IMR-90 (cell line): ENCODE data around the gene SLC16A1. TPM values are rescaled to one million over a fixed set of nuclear protein-coding genes. Genes with fewer than 3 reads are reported as not detected.

ENCODE experiments used
- ATAC-seq: fragments of 200-7000 bp; cut with Tn5 transposase; 2 replicates; pipeline ENCODE4 v1.9.1; 2020; ENCODE audit warnings: low read depth, mild to moderate bottlenecking, moderate library complexity
- BruUV-seq: library from RNA; stranded (reverse); fragments of 400-500 nt; replicated peaks from 2 replicates; lab custom pipeline; 2021; lab: Mats Ljungman, UMichigan
- CTCF ChIA-PET: fragments of 300-600 bp; formaldehyde crosslinking; extraction: SDS; loops from one replicate; lab custom pipeline; 2021; ENCODE audit warnings: antibody characterized with exemption; lab: Yijun Ruan, JAX
- POLR2A ChIA-PET: fragments of 300-600 bp; sonication (Branson Sonifier 250); formaldehyde crosslinking; loops from one replicate; lab custom pipeline; 2022; ENCODE audit warnings: antibody characterized with exemption; ENCODE audit not compliant: unreplicated experiment; lab: Charles Lee
- DNase-seq: peaks from one replicate; pipeline ENCODE4 v3.0.0; 2013
- H2AFZ ChIP-seq: replicated peaks from 2 replicates; pipeline ENCODE3; 2013; ENCODE audit warnings: low read length, mild to moderate bottlenecking; ENCODE audit not compliant: poor library complexity
- H2AK5ac ChIP-seq: 2 replicates; pipeline ENCODE4 v1.6.1; 2013; ENCODE audit warnings: low read depth, low read length, inconsistent platforms
- H2AK9ac ChIP-seq: replicated peaks from 2 replicates; pipeline ENCODE3; 2013; ENCODE audit warnings: mild to moderate bottlenecking, low read depth, low read length, moderate library complexity; ENCODE audit not compliant: poor library complexity
- H2BK120ac ChIP-seq: 2 replicates; pipeline ENCODE4 v1.6.1; 2013; ENCODE audit warnings: low read depth, low read length, inconsistent platforms
- H2BK15ac ChIP-seq: 3 replicates; pipeline ENCODE4 v1.6.1; 2013; ENCODE audit warnings: low read depth, low read length, inconsistent platforms
- H2BK20ac ChIP-seq: 2 replicates; pipeline ENCODE4 v1.6.1; 2013; ENCODE audit warnings: low read depth, mild to moderate bottlenecking, inconsistent platforms, low read length, moderate library complexity
- H2BK5ac ChIP-seq: 2 replicates; pipeline ENCODE4 v1.6.1; 2013; ENCODE audit warnings: mild to moderate bottlenecking, low read depth, low read length, inconsistent platforms; ENCODE audit not compliant: poor library complexity, severe bottlenecking
- H3K14ac ChIP-seq: replicated peaks from 2 replicates; pipeline ENCODE4 v1.6.1; 2013; ENCODE audit warnings: low read depth, low read length, inconsistent platforms
- H3K18ac ChIP-seq: 2 replicates; pipeline ENCODE4 v1.6.1; 2013; ENCODE audit warnings: low read depth, low read length, control low read depth
- H3K23ac ChIP-seq: 2 replicates; pipeline ENCODE4 v1.6.1; 2013; ENCODE audit warnings: low read depth, low read length, inconsistent platforms
- H3K27ac ChIP-seq: 2 replicates; pipeline ENCODE4 v1.5.1; 2013; ENCODE audit warnings: mild to moderate bottlenecking, control low read depth, low read length; ENCODE audit not compliant: insufficient read depth
- H3K27me3 ChIP-seq: 2 replicates; pipeline ENCODE4 v1.6.1; 2013; ENCODE audit warnings: low read length; ENCODE audit not compliant: control insufficient read depth, insufficient read depth
- H3K36me3 ChIP-seq: 2 replicates; pipeline ENCODE4 v1.6.1; 2013; ENCODE audit warnings: low read length, mixed read lengths; ENCODE audit not compliant: control insufficient read depth, insufficient read depth
- H3K4ac ChIP-seq: 2 replicates; pipeline ENCODE4 v1.6.1; 2013; ENCODE audit warnings: low read depth, low read length, inconsistent platforms
- H3K4me1 ChIP-seq: 2 replicates; pipeline ENCODE4 v1.6.1; 2013; ENCODE audit warnings: low read length, mixed read lengths; ENCODE audit not compliant: control insufficient read depth, insufficient read depth
- H3K4me2 ChIP-seq: 2 replicates; pipeline ENCODE4 v1.6.1; 2013; ENCODE audit warnings: low read depth, mild to moderate bottlenecking, control low read depth, low read length, moderate library complexity
- H3K4me3 ChIP-seq: 2 replicates; pipeline ENCODE4 v1.5.1; 2013; ENCODE audit warnings: low read depth, mild to moderate bottlenecking, control low read depth, low read length, moderate library complexity; ENCODE audit not compliant: insufficient read depth
- H3K56ac ChIP-seq: 2 replicates; pipeline ENCODE4 v1.6.1; 2013; ENCODE audit warnings: low read length, inconsistent platforms; ENCODE audit not compliant: insufficient read depth; ENCODE audit errors: extremely low read depth
- H3K79me1 ChIP-seq, 2 experiments: 2 replicates each; pipeline ENCODE4 v1.6.1; 2013; ENCODE audit warnings: low read length in 2 of 2, inconsistent platforms in 1 of 2, low read depth in 1 of 2
- H3K9ac ChIP-seq: 2 replicates; pipeline ENCODE4 v1.6.1; 2013; ENCODE audit warnings: low read depth, low read length, control low read depth
- H3K9me1 ChIP-seq: 2 replicates; pipeline ENCODE4 v1.6.1; 2013; ENCODE audit warnings: low read length, inconsistent platforms; ENCODE audit not compliant: insufficient read depth
- H3K9me3 ChIP-seq: 2 replicates; pipeline ENCODE4 v1.6.1; 2013; ENCODE audit warnings: low read length; ENCODE audit not compliant: control insufficient read depth, insufficient read depth
- H4K20me1 ChIP-seq: 2 replicates; pipeline ENCODE4 v1.6.1; 2013; ENCODE audit warnings: low read length, inconsistent platforms; ENCODE audit not compliant: insufficient read depth
- H4K5ac ChIP-seq: 2 replicates; pipeline ENCODE4 v1.6.1; 2013; ENCODE audit warnings: mild to moderate bottlenecking, low read depth, low read length, control low read depth
- H4K8ac ChIP-seq, 2 experiments: 2 replicates each; pipeline ENCODE4 v1.6.1; 2013; ENCODE audit warnings: low read depth in 2 of 2, low read length in 2 of 2, control low read depth in 1 of 2, inconsistent platforms in 1 of 2
- H4K91ac ChIP-seq: 2 replicates; pipeline ENCODE4 v1.6.1; 2013; ENCODE audit warnings: low read depth, low read length, inconsistent platforms; ENCODE audit not compliant: insufficient read depth
- BHLHE40 ChIP-seq: fragments of 150-350 bp; IDR thresholded peaks from 2 replicates; pipeline ENCODE4 v1.6.1; 2016; ENCODE audit warnings: mild to moderate bottlenecking, low read depth, low read length
- CEBPB ChIP-seq: IDR thresholded peaks from 2 replicates; pipeline ENCODE4 v1.6.1; 2012; ENCODE audit warnings: low read depth, low read length, improper control_type of control experiment
- CHD1 ChIP-seq: IDR thresholded peaks from 2 replicates; pipeline ENCODE4 v1.6.1; 2012; ENCODE audit warnings: low read depth, low read length, improper control_type of control experiment
- CTCF ChIP-seq: conservative IDR thresholded peaks from 2 replicates; pipeline ENCODE4 v1.5.1; 2012; ENCODE audit warnings: mild to moderate bottlenecking, low read depth, low read length, improper control_type of control experiment
- ELK1 ChIP-seq: fragments of 150-350 bp; IDR thresholded peaks from 2 replicates; pipeline ENCODE4 v1.6.1; 2016; ENCODE audit warnings: low read depth, mild to moderate bottlenecking, low read length, moderate library complexity, borderline replicate concordance
- FOS ChIP-seq: fragments of 150-350 bp; IDR thresholded peaks from 2 replicates; pipeline ENCODE4 v1.6.1; 2016; ENCODE audit warnings: low read depth, low read length
- MAFK ChIP-seq: IDR thresholded peaks from 2 replicates; pipeline ENCODE4 v1.6.1; 2012; ENCODE audit warnings: low read depth, low read length, improper control_type of control experiment
- MAZ ChIP-seq: IDR thresholded peaks from 2 replicates; pipeline ENCODE4 v1.6.1; 2012; ENCODE audit warnings: low read depth, mild to moderate bottlenecking, low read length, improper control_type of control experiment, moderate library complexity, borderline replicate concordance
- MXI1 ChIP-seq: IDR thresholded peaks from 2 replicates; pipeline ENCODE4 v1.6.1; 2012; ENCODE audit warnings: low read depth, mild to moderate bottlenecking, low read length, moderate library complexity, borderline replicate concordance
- NFE2L2 ChIP-seq: fragments of 150-350 bp; IDR thresholded peaks from 2 replicates; pipeline ENCODE4 v1.6.1; 2016; ENCODE audit warnings: low read depth, mild to moderate bottlenecking, low read length
- POLR2A ChIP-seq: IDR thresholded peaks from 2 replicates; pipeline ENCODE4 v1.6.1; 2012; ENCODE audit warnings: mild to moderate bottlenecking, low read depth, low read length
- RAD21 ChIP-seq: IDR thresholded peaks from 2 replicates; pipeline ENCODE4 v1.6.1; 2012; ENCODE audit warnings: low read length, improper control_type of control experiment
- RCOR1 ChIP-seq: IDR thresholded peaks from 2 replicates; pipeline ENCODE4 v1.6.1; 2012; ENCODE audit warnings: mild to moderate bottlenecking, low read length, improper control_type of control experiment; ENCODE audit not compliant: insufficient replicate concordance
- RFX5 ChIP-seq: IDR thresholded peaks from 2 replicates; pipeline ENCODE4 v1.8.0; 2012; ENCODE audit warnings: low read depth, mild to moderate bottlenecking, low read length, moderate library complexity
- SMC3 ChIP-seq: fragments of 150-350 bp; IDR thresholded peaks from 2 replicates; pipeline ENCODE4 v1.6.1; 2016; ENCODE audit warnings: low read depth, mild to moderate bottlenecking, antibody characterized with exemption, low read length, moderate library complexity
- USF2 ChIP-seq: fragments of 150-350 bp; IDR thresholded peaks from 2 replicates; pipeline ENCODE4 v1.6.1; 2017; ENCODE audit warnings: mild to moderate bottlenecking, antibody characterized with exemption, low read length, low read depth
- WGBS, 2 experiments: methylation state at CpG; one replicate each; pipeline versions ENCODE4 v1.1.5 to v1.1.7; 2013; ENCODE audit warnings: missing lambda C conversion rate in 2 of 2; ENCODE audit not compliant: insufficient read length in 1 of 2; ENCODE audit errors: extremely low coverage in 2 of 2; 5-methylcytosine and 5-hydroxymethylcytosine counted together
- dilution Hi-C: fragments of 300-500 bp; cut with HindIII; formaldehyde crosslinking; loops from one replicate; pipeline ENCODE4 v1.14.3; 2018; ENCODE audit warnings: low sequenced_read_pairs; ENCODE audit not compliant: unreplicated experiment
- in situ Hi-C: fragments of 300-500 bp; cut with MboI; formaldehyde crosslinking; loops from 3 replicates; pipeline ENCODE4 v1.14.3; 2019; ENCODE audit warnings: low sequenced_read_pairs, inconsistent platforms, mixed read lengths
- intact Hi-C: fragments of 100-400 bp; cut with micrococcal nuclease; formaldehyde crosslinking; loops from 2 replicates; pipeline ENCODE4 v1.10.0; 2022
- polyA plus RNA-seq, 3 experiments: library from polyadenylated mRNA; depleted of rRNA; stranded (reverse); fragments of >200 nt; gene quantifications; 2 replicates each; pipeline ENCODE4 v1.2.3, GENCODE V29; 2012; ENCODE audit warnings: low replicate concordance in 1 of 3
- total RNA-seq: library from RNA; depleted of rRNA; stranded (reverse); fragments of >200 nt; gene quantifications from 2 replicates; pipeline ENCODE4 v1.2.3, GENCODE V29; 2012

SLC16A1 gene
- total and polyA plus RNA-seq, 2 of the 4 experiments (the other 2 are of a cell fraction), result 32.9 to 156 TPM

GRCh38 chr1:112869895-112870294, 86.1 kb downstream of the SLC16A1 start:
- Histone ChIP-seq H3K4ac (no peak overlapping the region), H4K91ac (no peak overlapping the region), H3K27me3 (no peaks in the 10 kb centered on the region), H2BK15ac (no peak overlapping the region), H2AFZ (no peak overlapping the region), H3K9me1 (no peaks in the 10 kb centered on the region; the same call in 1 of the 2 replicates), H2BK120ac (no peak overlapping the region), H3K23ac (no peak overlapping the region), H2AK5ac (no peak overlapping the region), H3K27ac (no peak overlapping the region), H3K36me3 (no peaks in the 10 kb centered on the region), H3K4me2 (no peak overlapping the region), H3K4me1 (peaks cover 3% of the 10 kb centered on the region; the same call in 1 of the 2 replicates), H4K8ac (no peak overlapping the region), H3K18ac (no peak overlapping the region), H3K9ac (no peak overlapping the region), H2BK20ac (no peak overlapping the region), H4K20me1 (no peaks in the 10 kb centered on the region), H3K4me3 (no peak overlapping the region), H2BK5ac (no peak overlapping the region), H3K56ac (no peak overlapping the region), H3K14ac (no peak overlapping the region), H3K79me1 (no peaks in the 10 kb centered on the region), H2AK9ac (no peak overlapping the region), H3K9me3 (no peaks in the 10 kb centered on the region), H4K5ac (no peak overlapping the region)
- in situ Hi-C loops (no loop called here), intact Hi-C loops (no loop called here), dilution Hi-C loops (no loop called here)
- ChIA-PET CTCF (no interaction called here), POLR2A (no interaction called here)
- DNase-seq, result no peak
- 83% methylated on average over 2 of the region's 4 CpGs; no CpG with 5 or more reads in 1 of the 2 experiments for WGBS, 2 experiments
- TF ChIP-seq MAZ, result no peak
- no peak for TF ChIP-seq RCOR1
- no peak for TF ChIP-seq USF2
- TF ChIP-seq BHLHE40, result no peak
- TF ChIP-seq CHD1, result no peak
- TF ChIP-seq SMC3, result no peak
- no peak for TF ChIP-seq RAD21
- TF ChIP-seq NFE2L2, result no peak
- TF ChIP-seq MXI1, result no peak
- TF ChIP-seq CEBPB, result no peak
- TF ChIP-seq FOS, result no peak
- TF ChIP-seq MAFK, result no peak
- no peak for TF ChIP-seq RFX5
- no peak for TF ChIP-seq CTCF
- TF ChIP-seq POLR2A, result no peak
- TF ChIP-seq ELK1, result no peak
- no TSS peak for BruUV-seq
- no peak for ATAC-seq
